Glomerular visceral epithelial cell (primary cell): ENCODE data around the gene SEMA4G.

Experiments
- DNase-seq: peaks from one replicate; pipeline ENCODE4 v3.0.0-alpha.2; 2016; ENCODE audit errors: extremely low spot score

Gene SEMA4G, protein sequence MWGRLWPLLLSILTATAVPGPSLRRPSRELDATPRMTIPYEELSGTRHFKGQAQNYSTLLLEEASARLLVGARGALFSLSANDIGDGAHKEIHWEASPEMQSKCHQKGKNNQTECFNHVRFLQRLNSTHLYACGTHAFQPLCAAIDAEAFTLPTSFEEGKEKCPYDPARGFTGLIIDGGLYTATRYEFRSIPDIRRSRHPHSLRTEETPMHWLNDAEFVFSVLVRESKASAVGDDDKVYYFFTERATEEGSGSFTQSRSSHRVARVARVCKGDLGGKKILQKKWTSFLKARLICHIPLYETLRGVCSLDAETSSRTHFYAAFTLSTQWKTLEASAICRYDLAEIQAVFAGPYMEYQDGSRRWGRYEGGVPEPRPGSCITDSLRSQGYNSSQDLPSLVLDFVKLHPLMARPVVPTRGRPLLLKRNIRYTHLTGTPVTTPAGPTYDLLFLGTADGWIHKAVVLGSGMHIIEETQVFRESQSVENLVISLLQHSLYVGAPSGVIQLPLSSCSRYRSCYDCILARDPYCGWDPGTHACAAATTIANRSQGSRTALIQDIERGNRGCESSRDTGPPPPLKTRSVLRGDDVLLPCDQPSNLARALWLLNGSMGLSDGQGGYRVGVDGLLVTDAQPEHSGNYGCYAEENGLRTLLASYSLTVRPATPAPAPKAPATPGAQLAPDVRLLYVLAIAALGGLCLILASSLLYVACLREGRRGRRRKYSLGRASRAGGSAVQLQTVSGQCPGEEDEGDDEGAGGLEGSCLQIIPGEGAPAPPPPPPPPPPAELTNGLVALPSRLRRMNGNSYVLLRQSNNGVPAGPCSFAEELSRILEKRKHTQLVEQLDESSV

DNA sequence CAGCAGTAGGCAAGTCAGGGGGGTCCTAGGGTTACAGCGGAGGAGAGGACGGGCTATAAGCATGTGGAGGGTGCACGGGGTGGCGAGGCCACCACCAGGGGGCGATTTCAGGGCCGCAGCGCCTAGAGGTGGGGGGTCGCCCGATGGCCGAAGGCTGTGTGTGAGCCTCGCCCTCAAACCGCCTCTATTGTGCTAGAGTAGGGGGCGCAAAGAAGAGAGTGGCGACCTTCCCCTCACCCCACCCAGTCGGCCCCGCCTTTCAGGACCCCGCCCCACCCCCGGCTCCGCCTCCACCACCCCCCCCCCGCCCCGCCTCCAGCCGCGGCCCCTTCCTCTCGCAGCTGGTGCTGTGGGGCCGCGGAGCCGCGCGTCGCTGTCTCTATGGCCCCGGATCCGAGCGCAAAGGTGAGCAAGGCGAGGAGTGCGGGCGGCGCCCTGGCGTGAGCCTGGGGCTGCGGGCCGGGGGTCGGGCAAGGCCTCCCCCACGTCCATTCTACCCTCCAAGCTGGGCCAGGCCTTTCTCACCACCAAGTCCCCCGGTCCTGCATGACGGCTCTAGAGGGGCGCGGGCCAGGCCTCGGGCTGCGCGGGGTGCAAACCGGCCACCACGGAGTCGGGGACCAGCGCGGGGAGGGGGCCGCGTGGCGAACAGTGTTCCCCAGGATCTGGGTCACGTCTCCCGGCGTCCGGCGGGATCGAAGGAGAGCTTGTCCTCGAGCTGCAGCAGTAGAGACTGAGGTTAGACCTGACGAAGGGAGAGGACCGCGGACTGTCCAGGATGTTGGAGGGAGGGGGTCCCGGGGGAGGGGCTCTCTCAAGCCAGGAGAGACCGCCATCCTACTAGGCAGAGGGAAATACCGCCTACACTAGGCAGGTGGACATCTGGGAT lies at the start of gene SEMA4G:
Gene SEMA4G (plus strand): TSS at position 318 of the 889 bp plus-strand sequence. CDS start 3,409 bp downstream, outside the sequence.
- peak; percentile 48 for DNase-seq

DNA sequence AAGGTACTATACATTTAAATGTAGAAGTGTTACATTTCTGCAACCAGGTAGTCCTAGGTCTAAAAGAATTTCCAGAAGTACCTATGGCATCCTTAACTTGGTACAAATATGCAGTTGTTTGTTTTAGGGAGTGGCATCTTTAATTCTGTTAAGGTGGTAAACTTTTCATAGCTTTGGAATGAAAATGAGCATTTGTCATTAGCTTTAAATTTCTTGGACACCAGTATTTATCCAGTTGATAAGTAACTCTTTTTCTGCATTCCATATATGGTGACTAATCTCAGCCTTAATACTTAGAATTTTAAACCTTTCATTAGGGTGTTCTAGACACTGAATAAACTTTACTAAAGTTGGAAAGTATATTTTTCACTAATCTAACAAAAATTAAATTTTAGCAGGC lies 45.7 kb upstream of the SEMA4G start:
- DNase-seq: peak; percentile 3

DNA sequence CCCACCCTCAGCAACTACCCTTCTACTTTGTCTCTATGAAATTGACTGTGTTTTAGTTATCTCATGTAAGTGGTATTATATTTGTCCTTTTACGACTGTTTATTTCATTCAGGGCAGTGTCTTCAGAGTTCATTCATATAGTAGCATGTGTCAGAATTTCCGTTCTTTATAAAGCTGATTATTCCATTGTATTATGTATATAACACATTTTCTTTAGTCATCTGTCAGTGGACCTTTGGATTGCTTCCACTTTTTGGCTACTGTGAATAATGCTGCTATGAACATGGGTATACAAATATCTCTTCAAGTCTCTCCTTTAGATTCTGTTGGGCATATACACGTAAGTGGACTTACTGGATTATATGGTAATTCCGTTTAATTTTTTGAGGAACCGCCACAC lies 42.0 kb upstream of the SEMA4G start:
- no peak for DNase-seq

DNA sequence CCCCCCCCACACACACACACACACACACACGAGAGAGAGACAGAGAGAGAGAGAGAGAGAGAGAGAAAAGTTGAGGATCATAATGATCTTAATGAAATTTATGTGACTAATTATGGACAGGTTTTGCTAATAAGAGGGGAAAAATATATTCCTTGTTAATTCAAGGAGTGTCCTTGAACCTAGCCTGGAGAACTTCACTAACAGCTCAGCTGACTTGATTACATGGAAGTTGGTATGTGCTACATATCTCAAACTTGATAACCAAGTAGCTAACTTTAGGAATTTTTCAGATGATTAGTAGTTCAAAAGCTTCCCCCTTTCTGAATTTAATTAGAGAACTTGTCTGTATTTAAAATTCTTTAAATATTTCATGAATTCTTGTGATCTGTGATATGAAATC lies 41.3 kb upstream of the SEMA4G start:
- no peak for DNase-seq

DNA sequence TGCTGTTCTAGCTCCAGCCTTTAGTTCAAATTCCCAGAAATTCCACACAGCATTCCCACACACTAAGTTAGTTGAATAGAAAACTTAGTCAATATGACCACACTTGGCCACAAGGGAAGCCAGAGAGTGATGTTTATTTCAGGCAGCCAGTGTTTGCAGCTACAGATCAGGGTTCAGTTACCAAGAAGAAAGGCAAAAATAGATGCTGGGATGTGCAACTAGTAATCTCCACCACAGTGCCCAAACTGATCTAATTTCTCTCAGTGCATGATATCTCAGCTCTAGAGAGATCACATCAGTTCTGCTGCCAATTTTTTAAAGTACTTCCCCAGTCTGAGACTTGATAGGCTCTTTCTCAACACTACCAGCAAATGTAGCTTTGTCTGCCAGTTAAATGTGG lies 38.9 kb upstream of the SEMA4G start:
- no peak for DNase-seq

DNA sequence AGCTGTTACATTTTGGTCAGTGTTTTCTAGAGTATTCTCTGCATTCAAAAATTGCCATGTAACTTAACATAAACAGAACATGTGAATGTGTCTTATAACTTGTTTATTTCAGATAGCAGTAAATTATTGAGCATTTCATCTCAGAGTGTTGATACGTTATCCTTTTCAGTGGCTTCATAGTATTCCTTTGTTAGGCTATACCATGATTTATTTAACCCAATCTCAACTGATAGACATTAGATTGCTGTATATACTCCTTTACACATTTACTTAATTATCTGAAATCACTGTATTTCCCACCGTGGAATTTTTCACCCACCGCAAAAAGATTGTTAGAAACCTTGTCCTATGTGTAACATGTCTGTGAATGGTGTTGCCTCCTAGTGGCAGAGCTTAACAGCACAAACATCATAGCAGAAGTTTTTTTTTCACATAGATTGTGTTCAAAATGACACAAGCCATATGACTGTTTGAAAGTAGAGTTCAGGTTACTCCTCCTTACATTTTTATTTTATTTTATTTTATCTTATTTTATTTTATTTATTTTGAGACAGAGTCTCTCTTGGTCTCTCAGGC lies 35.1 kb upstream of the SEMA4G start:
- DNase-seq: peak; percentile 4

DNA sequence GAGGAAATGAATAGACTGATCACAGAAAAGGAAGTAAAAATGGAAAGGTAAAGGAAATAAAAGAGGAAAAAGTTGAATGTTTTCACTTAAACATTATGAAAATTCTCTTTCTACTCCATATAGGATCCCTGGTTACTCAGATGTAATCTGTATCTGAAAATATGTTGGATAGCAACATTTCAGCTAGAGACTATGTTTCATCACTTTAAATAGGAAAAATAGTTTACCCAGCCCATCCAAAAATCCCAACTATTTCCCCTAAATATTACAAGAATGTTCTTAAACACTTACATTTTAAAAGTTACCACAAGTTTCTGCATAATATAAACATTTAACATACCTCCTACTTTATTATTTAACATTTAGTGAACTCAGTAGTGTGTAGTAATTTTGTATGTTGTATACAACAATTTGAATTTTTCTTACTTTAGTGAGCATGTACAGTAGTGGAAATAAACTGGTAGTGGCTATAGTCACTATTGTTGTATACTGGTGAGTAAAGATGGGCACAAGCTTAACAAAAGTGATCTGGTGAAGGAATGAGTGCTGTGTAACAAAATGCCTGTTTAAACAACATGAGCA lies 29.4 kb upstream of the SEMA4G start:
- no peak for DNase-seq

DNA sequence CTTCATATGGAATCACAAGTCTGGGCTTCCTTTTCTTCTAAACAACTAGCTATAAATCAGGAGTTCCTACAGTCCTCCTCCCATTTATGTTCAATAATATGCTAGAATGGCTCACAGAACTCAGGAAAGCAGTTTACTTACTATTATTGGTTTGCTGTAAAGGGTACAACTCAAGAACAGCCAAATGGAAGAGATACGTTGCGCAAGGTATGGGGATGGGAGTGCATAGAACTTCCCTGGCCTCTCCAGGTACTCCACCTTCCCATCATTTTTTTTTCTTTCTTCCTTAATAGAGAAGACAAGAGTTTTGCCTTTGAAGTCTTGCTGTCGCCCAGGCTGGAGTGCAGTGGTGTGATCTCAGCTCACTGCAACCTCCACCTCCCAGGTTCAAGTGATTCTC lies 27.1 kb upstream of the SEMA4G start:
- no peak for DNase-seq

DNA sequence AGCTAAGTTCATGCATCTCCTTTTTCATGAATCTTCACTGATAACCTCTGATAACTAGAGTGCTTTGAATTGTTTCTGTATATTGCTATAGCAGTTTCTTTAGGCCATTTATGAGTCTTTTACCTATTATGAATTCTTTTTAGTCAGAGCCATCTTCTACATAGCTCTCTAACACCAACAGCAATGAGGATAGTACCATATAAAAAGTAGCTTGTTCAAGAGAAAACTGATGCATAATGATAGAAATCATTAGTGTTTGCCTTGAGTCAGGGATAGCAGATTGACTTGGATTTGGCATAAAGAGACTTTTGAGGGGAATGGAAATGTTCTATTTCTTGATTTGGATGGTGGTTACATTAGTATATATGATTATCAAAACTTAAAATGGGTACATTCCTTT lies 25.8 kb upstream of the SEMA4G start:
- DNase-seq: no peak

DNA sequence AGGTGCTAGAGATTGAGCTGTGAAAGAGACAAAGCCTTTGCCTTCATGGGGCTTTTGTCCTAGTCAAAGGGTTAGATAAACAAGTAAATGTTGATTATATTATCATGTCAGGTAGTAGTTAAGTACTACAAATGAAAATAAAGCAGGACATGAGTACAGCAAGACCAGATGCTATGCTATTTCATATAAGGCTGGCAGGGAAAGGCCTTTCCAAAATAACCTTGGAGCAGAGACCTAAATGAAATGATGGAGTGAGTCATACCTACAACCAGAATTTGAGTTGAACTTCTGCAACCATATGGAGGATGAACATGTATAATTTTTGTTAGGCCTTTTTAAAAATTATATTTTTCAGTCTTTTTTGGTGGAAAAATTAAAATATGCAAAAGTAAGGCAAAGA lies 23.6 kb upstream of the SEMA4G start:
- no peak for DNase-seq

DNA sequence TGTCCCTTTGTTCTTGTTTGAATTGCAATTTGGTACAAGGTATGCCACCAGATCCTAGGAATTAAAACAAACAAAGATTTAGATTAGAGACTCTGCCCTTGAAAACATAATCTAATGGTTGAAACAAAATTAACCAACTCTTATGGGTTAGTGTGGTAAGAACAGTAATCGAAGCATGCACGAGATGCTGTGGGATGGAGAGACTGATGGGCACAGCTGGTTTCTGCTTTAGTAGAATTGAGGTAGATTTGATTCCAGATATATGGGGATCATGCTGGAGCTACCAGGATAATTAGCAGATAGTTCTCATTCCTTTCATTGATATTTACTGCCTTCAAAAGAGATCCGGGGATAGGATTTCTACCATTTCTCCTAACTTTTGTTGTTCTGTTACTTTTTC lies 20.4 kb upstream of the SEMA4G start:
- DNase-seq: no peak

DNA sequence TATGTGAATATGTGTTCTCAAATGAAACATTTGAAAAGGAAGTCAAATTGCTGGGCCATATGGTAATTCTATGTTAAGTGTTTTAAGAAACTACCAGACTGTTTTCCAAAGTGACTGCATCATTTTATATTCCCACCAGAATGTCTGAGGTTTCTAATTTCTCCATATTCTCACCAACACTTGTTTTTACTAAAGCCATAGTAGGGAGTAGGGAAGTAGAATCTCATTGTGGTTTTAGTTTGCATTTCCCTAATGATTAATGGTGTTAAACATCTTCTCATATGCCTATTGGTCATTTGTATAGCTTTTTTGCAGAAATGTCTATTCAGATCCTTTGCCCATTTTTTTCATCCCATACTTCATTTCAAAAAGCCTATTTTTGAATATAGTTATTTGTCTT lies 9.1 kb upstream of the SEMA4G start:
- no peak for DNase-seq

DNA sequence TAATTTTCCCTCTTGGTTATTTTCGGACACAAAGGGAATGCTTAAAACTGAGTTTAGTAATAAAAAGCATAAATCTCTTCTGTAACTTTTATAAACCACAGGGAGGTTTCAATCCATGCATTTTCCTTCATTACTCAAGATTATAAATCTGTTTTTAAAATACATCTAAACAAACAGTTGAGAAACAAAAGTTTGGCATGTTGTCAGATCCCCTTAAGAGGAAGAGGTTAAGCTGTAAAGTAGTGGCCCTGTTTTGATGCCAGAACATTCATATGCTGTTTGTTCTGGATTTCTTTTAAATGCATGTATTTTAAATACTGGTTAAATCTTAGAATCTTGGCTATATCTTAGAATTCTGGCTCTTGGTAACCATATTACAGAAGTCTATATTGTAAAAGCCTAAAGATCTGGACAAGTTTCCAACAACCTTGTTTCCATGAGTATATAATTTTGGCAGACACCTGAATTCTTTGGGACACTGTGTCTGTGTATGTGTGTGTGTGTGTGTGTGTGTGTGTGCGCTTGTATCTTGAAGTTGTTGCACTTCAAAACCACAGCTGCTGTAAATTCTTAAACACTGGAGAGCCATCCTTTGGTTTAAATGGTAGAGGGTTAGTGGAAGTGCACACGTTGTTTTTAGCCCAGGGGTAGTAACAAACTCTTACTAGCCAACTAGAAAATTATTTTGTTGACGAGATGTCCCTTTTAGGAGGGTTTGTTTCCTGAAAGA lies 6.8 kb upstream of the SEMA4G start:
- DNase-seq: no peak

DNA sequence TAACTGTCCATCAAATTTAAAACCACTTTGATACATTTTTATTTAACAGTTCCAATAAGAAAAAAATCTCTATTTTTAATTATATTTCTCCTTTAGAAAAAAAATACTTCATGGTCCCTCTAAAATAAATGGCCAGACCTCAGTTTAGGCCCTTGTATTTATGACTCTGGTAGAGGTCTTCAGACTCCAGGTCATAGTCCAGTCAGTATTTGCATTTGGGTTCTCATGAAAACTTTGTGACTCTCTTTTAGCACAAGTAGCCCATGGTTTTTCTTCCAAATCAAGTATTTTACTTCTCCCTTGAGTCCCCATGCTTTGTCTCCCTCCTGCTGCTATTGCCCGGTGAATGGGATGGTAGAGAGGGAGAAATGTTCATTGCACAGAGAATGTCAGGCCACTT lies 5.5 kb upstream of the SEMA4G start:
- no peak for DNase-seq

DNA sequence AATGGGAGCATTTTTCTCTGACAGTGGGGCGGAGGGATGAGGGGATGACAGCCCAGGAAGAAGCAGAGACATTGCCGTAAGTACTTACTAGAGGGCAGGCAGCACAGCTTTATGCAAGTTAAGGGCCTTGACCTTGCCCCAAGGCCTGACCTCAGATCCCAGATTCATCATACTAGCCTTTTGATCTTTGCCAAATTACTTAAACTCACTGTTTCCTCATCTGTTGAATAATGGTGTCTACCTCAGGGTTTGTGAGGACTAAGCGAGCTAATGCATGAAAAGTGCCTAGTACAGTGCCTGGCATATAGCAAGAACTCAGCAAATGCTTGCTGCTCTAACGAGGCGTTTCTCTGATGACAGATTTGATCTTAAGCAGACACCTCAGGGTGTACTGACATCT lies 3.5 kb upstream of the SEMA4G start:
- no peak for DNase-seq

DNA sequence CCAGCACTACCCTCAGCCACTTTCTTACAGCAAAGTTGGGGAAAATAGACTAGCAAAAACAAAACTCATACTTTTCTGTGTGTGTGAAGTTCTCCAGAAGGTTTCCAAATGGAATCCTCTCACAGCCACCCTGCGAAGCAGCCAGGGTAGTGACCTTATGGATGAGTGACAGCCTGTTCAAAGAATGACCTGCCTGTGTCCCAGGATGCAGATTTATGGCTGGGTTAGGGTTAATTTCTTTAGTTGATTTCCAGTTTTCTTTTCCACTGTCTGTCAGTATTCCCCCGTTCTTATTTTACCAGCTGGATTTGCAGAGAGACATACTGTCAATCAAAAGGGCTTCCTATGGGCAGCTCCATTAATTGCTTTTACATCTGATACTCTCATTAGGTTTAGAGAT lies 2.4 kb upstream of the SEMA4G start:
- no peak for DNase-seq

DNA sequence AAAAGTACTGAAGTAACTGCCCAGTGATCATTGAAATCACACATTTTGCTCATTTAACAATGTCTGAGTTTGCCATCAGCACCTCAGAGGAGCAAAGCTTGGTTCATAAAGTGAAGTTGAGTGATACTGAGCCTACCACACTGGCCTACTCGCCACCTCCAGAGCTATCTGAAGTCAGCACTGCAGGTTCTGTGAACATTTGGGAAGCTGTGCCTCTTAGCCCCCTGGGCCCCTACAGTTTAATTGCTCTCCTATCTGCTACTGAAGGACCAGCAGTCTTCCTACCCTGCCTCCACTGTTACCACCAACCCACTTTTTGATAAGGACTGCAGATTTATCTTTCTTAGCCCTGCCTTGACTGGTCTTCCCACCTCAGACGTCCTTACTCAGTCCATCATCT lies 2.0 kb upstream of the SEMA4G start:
- no peak for DNase-seq

DNA sequence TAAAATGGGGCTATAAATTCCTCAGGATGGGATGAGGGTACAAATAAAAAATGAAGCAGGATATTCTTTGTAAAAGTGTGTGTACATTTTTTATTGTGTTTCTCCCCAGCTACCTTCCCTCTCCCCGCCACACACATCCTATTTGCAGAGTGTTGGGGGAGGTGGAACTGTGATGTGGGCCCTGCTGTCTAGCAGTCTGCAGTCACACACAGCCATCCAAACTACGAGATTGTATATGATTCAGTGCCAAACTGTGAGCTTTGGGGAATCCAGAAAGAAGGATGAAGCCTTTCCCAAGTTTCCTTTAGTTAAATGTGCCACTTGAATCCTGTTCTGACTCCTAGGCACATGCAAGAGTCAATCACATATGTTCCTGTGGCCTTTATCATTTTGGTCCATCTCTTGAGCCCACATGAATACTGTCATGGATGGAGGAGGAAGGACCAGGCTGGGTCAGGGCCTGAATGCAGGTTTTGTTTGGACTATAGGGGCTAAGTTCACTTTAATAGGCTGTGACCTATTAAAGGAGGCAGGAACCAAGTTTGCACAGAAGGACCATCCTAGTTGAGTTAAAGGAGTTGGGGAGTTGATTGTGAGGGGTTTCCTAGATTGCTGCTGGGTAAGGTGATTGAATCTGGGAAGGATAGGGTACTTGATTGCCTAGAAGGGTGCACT lies 1.1 kb upstream of the SEMA4G start:
- DNase-seq: no peak

DNA sequence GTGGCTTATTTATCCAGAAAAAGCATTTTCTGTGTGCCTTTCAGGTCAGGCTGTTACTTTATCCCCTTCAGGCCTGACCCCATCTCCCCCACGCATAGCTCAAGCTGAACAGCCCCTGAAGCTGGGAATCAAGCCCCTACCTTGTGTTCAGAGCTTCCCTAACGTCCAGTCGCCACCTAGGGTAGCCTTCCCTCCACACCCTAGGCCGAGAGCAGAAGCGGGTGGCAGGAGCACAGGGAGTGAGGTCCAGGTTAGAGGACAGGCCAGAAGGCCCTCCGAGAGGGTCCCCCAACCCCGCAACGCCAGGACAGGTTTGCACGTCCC lies 479 bp upstream of the SEMA4G start:
- no peak for DNase-seq
